GM19193 (cell line): ENCODE results near the gene FRYL.

Experiments
- POLR2A ChIP-seq: IDR thresholded peaks from 4 replicates; pipeline ENCODE4 v1.6.1; 2011; ENCODE audit not compliant: insufficient read depth, insufficient read length; ENCODE audit errors: extremely low read depth

The FRYL gene

GRCh38 chr4:48491514-48492176 lies 288.4 kb downstream of the FRYL start:
- TF ChIP-seq POLR2A = no peak

GRCh38 chr4:48490680-48491513 lies 289.2 kb downstream of the FRYL start:
- no peak for TF ChIP-seq POLR2A

GRCh38 chr4:48490012-48490679 lies 289.9 kb downstream of the FRYL start, which contains the start of gene ZAR1:
ZAR1 (plus strand) TSS chr4:48490252; CDS start chr4:48490292, 40 bp downstream.
- no peak for TF ChIP-seq POLR2A

- TF ChIP-seq POLR2A = no peak
These were observed 290.4 kb downstream of the FRYL start for GRCh38 chr4:48489683-48490011.

GRCh38 chr4:48484494-48485168 lies 295.4 kb downstream of the FRYL start:
- no peak for TF ChIP-seq POLR2A

GRCh38 chr4:48483777-48484493 lies 296.1 kb downstream of the FRYL start:
- TF ChIP-seq POLR2A = no peak

- no peak for TF ChIP-seq POLR2A
These were observed 296.9 kb downstream of the FRYL start, which contains the start of gene SLC10A4 for GRCh38 chr4:48483006-48483776. SLC10A4 (plus strand) TSS chr4:48483343; CDS start chr4:48483562, 219 bp downstream.

GRCh38 chr4:48481581-48481980 lies 298.5 kb downstream of the FRYL start:
- no peak for TF ChIP-seq POLR2A

- no peak for TF ChIP-seq POLR2A
These were observed 301.8 kb downstream of the FRYL start for GRCh38 chr4:48478273-48478672.

- TF ChIP-seq POLR2A = no peak
These were observed 304.3 kb downstream of the FRYL start for GRCh38 chr4:48475770-48476169.

GRCh38 chr4:48472794-48473193 lies 307.3 kb downstream of the FRYL start:
- no peak for TF ChIP-seq POLR2A

- TF ChIP-seq POLR2A = no peak
These were observed 309.5 kb downstream of the FRYL start for GRCh38 chr4:48470570-48470969.

- TF ChIP-seq POLR2A = no peak
These were observed 309.9 kb downstream of the FRYL start for GRCh38 chr4:48470137-48470536.

- TF ChIP-seq POLR2A = no peak
These were observed 312.2 kb downstream of the FRYL start for GRCh38 chr4:48467891-48468290.
